OCI-LY3 (cell line): ENCODE measurements around the gene VTCN1.

Experiments used
- CTCF ChIP-seq: fragments of 200-600, 300-600 bp; sonication (generic); IDR thresholded peaks from 2 replicates; pipeline ENCODE4 v1.5.1; 2014; ENCODE audit warnings: antibody characterized with exemption, low read length, low read depth
- EZH2phosphoT487 ChIP-seq: fragments of 200-600 bp; shearing (Covaris generic); IDR thresholded peaks from 2 replicates; pipeline ENCODE4 v1.6.1; 2018; ENCODE audit warnings: antibody characterized with exemption, mixed run types, low read depth

- no peak for TF ChIP-seq CTCF
- no peak for TF ChIP-seq EZH2phosphoT487
These were observed 109.4 kb downstream of the VTCN1 start for GRCh38 chr1:117101334-117101733.
